IPS-15b (cell line): Measurements from ENCODE around the gene POP5.

Experiments
- H3K27me3 ChIP-seq: one replicate; pipeline ENCODE4 v1.6.1; 2013; ENCODE audit warnings: low read length; ENCODE audit not compliant: control insufficient read depth, insufficient read depth
- H3K36me3 ChIP-seq: one replicate; pipeline ENCODE4 v1.6.1; 2013; ENCODE audit warnings: low read length; ENCODE audit not compliant: control insufficient read depth, insufficient read depth
- H3K4me1 ChIP-seq: one replicate; pipeline ENCODE4 v1.6.1; 2013; ENCODE audit warnings: mild to moderate bottlenecking, low read length; ENCODE audit not compliant: control insufficient read depth, insufficient read depth
- H3K4me3 ChIP-seq: one replicate; pipeline ENCODE4 v1.5.1; 2013; ENCODE audit warnings: low read depth, low read length
- H3K9ac ChIP-seq: one replicate; pipeline ENCODE4 v1.6.1; 2013; ENCODE audit warnings: low read depth, mild to moderate bottlenecking, low read length
- H3K9me3 ChIP-seq: one replicate; pipeline ENCODE4 v1.6.1; 2013; ENCODE audit warnings: mild to moderate bottlenecking, low read length; ENCODE audit not compliant: control insufficient read depth, insufficient read depth

The POP5 gene

GRCh38 chr12:120586206-120586605 lies 5.0 kb upstream of the POP5 start:
- Histone ChIP-seq H3K4me1 (peaks cover 9% of the 10 kb centered on the region), H3K27me3 (peaks cover 9% of the 10 kb centered on the region), H3K4me3 (no peak overlapping the region), H3K9ac (no peak overlapping the region), H3K9me3 (no peaks in the 10 kb centered on the region), H3K36me3 (no peaks in the 10 kb centered on the region)

- peaks cover 9% of the 10 kb centered on the region for H3K27me3 ChIP-seq
- no peaks in the 10 kb centered on the region for H3K9me3 ChIP-seq
- peaks cover 9% of the 10 kb centered on the region for H3K4me1 ChIP-seq
- peak overlapping the region; percentile 80 for H3K4me3 ChIP-seq
- peaks cover 3% of the 10 kb centered on the region for H3K36me3 ChIP-seq
- peak overlapping the region; percentile 70 for H3K9ac ChIP-seq
These were observed 3.3 kb upstream of the POP5 start for GRCh38 chr12:120584343-120585149.

- Histone ChIP-seq H3K27me3 (peaks cover 9% of the 10 kb centered on the region), H3K36me3 (peaks cover 11% of the 10 kb centered on the region), H3K4me3 (peak overlapping the region; percentile 41), H3K9me3 (no peaks in the 10 kb centered on the region), H3K4me1 (peaks cover 9% of the 10 kb centered on the region), H3K9ac (no peak overlapping the region)
These were observed 2.4 kb upstream of the POP5 start for GRCh38 chr12:120583478-120584030.

- Histone ChIP-seq H3K4me1 (peaks cover 9% of the 10 kb centered on the region), H3K9me3 (no peaks in the 10 kb centered on the region), H3K9ac (no peak overlapping the region), H3K4me3 (peak overlapping the region; percentile 97), H3K27me3 (peaks cover 9% of the 10 kb centered on the region), H3K36me3 (peaks cover 22% of the 10 kb centered on the region)
These were observed 796 bp upstream of the POP5 start for GRCh38 chr12:120581998-120582397.

GRCh38 chr12:120579179-120579578 lies 2.0 kb downstream of the POP5 start:
- Histone ChIP-seq H3K4me3 (no peak overlapping the region), H3K4me1 (peaks cover 9% of the 10 kb centered on the region), H3K27me3 (peaks cover 3% of the 10 kb centered on the region), H3K9me3 (no peaks in the 10 kb centered on the region), H3K36me3 (peaks cover 35% of the 10 kb centered on the region), H3K9ac (no peak overlapping the region)

GRCh38 chr12:120574106-120574505 lies 7.1 kb downstream of the POP5 start:
- Histone ChIP-seq H3K27me3 (no peaks in the 10 kb centered on the region), H3K4me1 (no peaks in the 10 kb centered on the region), H3K9ac (no peak overlapping the region), H3K4me3 (no peak overlapping the region), H3K36me3 (peaks cover 49% of the 10 kb centered on the region), H3K9me3 (no peaks in the 10 kb centered on the region)

- H3K4me1 ChIP-seq = no peaks in the 10 kb centered on the region
- H3K36me3 ChIP-seq = peaks cover 44% of the 10 kb centered on the region
- H3K4me3 ChIP-seq = no peak overlapping the region
These were observed 7.6 kb downstream of the POP5 start for GRCh38 chr12:120573560-120573959.

GRCh38 chr12:120571299-120571698 lies 9.9 kb downstream of the POP5 start:
- Histone ChIP-seq H3K36me3 (peaks cover 39% of the 10 kb centered on the region), H3K9ac (no peak overlapping the region), H3K4me3 (no peak overlapping the region)

More at GRCh38 chr12:120573560-120573959, 7.6 kb downstream of the POP5 start:
- Histone ChIP-seq H3K9ac (no peak overlapping the region), H3K27me3 (no peaks in the 10 kb centered on the region), H3K9me3 (no peaks in the 10 kb centered on the region)

GRCh38 chr12:120563495-120563894 lies 17.7 kb downstream of the POP5 start:
- Histone ChIP-seq H3K9me3 (no peaks in the 10 kb centered on the region), H3K9ac (no peak overlapping the region), H3K4me1 (no peaks in the 10 kb centered on the region), H3K4me3 (no peak overlapping the region), H3K36me3 (peaks cover 54% of the 10 kb centered on the region), H3K27me3 (no peaks in the 10 kb centered on the region)

More at GRCh38 chr12:120571299-120571698, 9.9 kb downstream of the POP5 start:
- Histone ChIP-seq H3K4me1 (no peaks in the 10 kb centered on the region), H3K9me3 (no peaks in the 10 kb centered on the region), H3K27me3 (no peaks in the 10 kb centered on the region)

GRCh38 chr12:120562906-120563305 lies 18.3 kb downstream of the POP5 start:
- H3K9me3 ChIP-seq = no peaks in the 10 kb centered on the region
- H3K9ac ChIP-seq = no peak overlapping the region
- H3K36me3 ChIP-seq = peaks cover 51% of the 10 kb centered on the region
- H3K4me1 ChIP-seq = no peaks in the 10 kb centered on the region
- H3K27me3 ChIP-seq = no peaks in the 10 kb centered on the region
- no peak overlapping the region for H3K4me3 ChIP-seq

- Histone ChIP-seq H3K9me3 (no peaks in the 10 kb centered on the region), H3K36me3 (peaks cover 35% of the 10 kb centered on the region)
These were observed 23.6 kb downstream of the POP5 start for GRCh38 chr12:120557589-120557988.

GRCh38 chr12:120554678-120555077 lies 26.5 kb downstream of the POP5 start:
- Histone ChIP-seq H3K9ac (no peak overlapping the region), H3K4me3 (no peak overlapping the region), H3K4me1 (no peaks in the 10 kb centered on the region), H3K27me3 (no peaks in the 10 kb centered on the region), H3K36me3 (peaks cover 24% of the 10 kb centered on the region), H3K9me3 (no peaks in the 10 kb centered on the region)

More at GRCh38 chr12:120557589-120557988, 23.6 kb downstream of the POP5 start:
- no peaks in the 10 kb centered on the region for H3K27me3 ChIP-seq
- no peak overlapping the region for H3K4me3 ChIP-seq
- H3K9ac ChIP-seq = no peak overlapping the region
- H3K4me1 ChIP-seq = no peaks in the 10 kb centered on the region
